Fibroblast of mammary gland (primary cell): ENCODE measurements around the gene TMEM225B.
"Not testable (repeated sequence)": the region's sequence is repeated elsewhere in the genome, so short reads cannot be mapped to it uniquely, and the experiment has no call there.

ENCODE experiments used
- DNase-seq: peaks from one replicate; pipeline ENCODE4 v3.0.0-alpha.2; 2010; ENCODE audit warnings: low read depth
- H3K4me3 ChIP-seq: 2 replicates; pipeline ENCODE4 v1.5.1; 2011; ENCODE audit warnings: low read depth, mild to moderate bottlenecking, low read length, moderate library complexity; ENCODE audit not compliant: control insufficient read depth
- TF ChIP-seq, protein P1 (sequence below): conservative IDR thresholded peaks from 2 replicates; pipeline ENCODE4 v1.5.1; 2011; ENCODE audit warnings: low read depth, low read length, inconsistent platforms; ENCODE audit not compliant: control insufficient read depth, insufficient read depth

Gene TMEM225B

DNA sequence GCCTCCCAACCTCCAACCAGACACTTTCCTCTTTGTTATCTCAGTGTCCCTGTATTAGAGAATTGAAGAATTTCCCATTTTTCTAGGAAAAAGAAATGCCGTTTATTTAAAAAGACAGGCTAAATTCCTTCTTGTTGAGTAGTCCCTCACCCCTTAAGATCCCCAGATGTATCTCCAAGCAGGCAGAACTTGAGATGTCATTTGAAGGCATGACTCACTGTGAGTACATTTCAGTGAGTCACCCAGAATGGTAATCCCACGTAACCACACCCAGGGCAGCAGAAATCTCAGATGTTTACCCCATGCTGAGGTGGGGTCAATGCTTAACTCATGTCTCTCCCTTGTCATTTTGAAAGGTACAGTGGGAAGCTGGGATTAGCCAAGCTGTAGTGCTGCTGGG lies 35.2 kb upstream of the TMEM225B start:
- TF ChIP-seq, protein P1, sequence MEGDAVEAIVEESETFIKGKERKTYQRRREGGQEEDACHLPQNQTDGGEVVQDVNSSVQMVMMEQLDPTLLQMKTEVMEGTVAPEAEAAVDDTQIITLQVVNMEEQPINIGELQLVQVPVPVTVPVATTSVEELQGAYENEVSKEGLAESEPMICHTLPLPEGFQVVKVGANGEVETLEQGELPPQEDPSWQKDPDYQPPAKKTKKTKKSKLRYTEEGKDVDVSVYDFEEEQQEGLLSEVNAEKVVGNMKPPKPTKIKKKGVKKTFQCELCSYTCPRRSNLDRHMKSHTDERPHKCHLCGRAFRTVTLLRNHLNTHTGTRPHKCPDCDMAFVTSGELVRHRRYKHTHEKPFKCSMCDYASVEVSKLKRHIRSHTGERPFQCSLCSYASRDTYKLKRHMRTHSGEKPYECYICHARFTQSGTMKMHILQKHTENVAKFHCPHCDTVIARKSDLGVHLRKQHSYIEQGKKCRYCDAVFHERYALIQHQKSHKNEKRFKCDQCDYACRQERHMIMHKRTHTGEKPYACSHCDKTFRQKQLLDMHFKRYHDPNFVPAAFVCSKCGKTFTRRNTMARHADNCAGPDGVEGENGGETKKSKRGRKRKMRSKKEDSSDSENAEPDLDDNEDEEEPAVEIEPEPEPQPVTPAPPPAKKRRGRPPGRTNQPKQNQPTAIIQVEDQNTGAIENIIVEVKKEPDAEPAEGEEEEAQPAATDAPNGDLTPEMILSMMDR, result no peak
- H3K4me3 ChIP-seq, result no peak overlapping the region
- DNase-seq, result peak; percentile 100

DNA sequence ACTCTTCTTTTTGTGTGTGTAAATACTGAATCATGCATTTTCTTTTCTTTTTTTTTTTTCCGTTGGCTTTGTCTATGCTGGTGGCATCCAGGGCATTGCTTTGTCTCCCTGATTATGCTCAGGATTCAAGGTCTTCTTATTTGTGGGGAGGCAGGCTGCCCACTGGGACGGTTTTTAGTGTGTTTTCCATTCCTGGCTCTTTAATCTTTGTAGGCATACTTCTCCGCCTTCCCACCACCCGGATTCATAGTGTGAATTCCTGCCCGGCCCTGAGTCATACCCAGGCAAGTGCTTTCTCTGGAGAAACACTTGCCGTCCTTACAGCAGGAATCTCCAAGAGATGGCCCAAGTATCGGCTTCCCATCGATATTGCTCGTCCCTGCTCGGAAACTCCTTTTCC lies 34.4 kb upstream of the TMEM225B start:
- TF ChIP-seq, protein P1, result no peak
- peak; percentile 80 for DNase-seq
- H3K4me3 ChIP-seq, result no peak overlapping the region

DNA sequence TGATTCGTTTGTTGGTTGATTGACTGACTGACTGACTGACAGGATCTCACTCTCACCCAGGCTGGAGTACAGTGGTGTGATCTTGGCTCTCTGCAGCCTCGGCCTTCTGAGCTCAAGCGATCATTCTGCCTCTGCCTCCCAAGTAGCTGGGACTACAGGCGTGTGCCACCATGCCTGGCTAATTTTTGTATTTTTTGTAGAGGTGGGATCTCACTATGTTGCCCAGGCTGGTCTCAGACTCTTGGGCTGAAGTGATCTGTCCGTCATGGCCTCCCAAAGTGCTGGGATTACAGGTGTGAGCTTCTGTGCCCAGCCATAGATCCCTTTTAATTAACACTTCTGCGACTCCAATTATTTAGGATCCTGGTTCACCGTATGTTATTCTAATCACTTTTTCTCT lies 29.3 kb upstream of the TMEM225B start:
- H3K4me3 ChIP-seq, DNase-seq: not testable (repeated sequence)

DNA sequence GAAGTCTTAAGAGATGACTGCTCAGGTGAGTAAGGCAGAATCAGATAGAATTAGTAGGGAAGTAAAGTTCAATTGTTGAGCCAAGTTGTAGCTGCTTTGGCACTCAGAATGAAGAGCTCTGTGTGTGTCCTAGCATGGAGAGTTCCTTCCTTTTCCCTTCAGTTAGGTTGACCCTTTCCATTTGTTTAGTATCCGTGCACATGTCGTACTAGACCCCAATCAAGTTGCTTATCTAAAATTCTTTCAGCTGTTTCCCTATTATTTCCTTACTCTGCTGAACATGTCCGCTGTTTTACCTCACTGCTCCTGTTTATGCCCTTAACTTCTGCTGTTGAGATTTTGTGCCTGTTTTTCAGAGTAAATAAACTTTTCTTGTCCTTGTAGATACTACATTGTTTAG lies 26.3 kb upstream of the TMEM225B start:
- DNase-seq, result no peak
- TF ChIP-seq, protein P1, result no peak
- H3K4me3 ChIP-seq, result no peak overlapping the region

DNA sequence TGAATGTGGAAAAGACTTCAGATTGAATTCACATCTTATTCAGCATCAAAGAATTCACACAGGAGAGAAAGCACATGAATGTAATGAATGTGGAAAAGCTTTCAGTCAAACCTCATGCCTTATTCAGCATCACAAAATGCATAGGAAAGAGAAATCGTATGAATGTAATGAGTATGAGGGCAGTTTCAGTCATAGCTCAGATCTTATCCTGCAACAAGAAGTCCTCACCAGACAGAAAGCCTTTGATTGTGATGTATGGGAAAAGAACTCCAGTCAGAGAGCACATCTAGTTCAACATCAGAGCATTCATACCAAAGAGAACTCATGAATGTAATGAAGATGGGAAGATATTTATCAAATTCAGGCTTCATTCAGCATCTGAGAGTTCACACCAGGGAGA lies 24.8 kb upstream of the TMEM225B start:
- H3K4me3 ChIP-seq, result no peak overlapping the region
- TF ChIP-seq, protein P1, result no peak
- no peak for DNase-seq

DNA sequence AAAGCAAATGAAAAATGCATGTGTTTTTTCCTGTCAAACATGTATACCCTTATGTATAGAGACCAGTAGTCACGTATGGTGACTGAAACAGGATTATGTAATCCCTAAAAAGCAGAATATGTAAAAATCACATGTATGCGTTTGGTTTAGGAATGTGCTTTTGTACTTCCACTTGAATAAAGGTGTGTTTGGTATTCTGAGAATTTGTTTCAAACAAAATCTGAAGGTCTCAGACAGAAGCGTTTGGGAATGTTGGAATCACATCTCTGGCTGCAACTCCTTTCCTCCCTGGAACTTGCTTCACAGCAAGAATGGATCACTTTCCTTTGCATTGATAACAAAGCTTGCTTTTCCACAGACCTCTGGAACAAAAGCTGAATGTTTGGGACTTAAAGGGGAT lies 21.8 kb upstream of the TMEM225B start:
- no peak for DNase-seq
- no peak overlapping the region for H3K4me3 ChIP-seq
- TF ChIP-seq, protein P1, result no peak

DNA sequence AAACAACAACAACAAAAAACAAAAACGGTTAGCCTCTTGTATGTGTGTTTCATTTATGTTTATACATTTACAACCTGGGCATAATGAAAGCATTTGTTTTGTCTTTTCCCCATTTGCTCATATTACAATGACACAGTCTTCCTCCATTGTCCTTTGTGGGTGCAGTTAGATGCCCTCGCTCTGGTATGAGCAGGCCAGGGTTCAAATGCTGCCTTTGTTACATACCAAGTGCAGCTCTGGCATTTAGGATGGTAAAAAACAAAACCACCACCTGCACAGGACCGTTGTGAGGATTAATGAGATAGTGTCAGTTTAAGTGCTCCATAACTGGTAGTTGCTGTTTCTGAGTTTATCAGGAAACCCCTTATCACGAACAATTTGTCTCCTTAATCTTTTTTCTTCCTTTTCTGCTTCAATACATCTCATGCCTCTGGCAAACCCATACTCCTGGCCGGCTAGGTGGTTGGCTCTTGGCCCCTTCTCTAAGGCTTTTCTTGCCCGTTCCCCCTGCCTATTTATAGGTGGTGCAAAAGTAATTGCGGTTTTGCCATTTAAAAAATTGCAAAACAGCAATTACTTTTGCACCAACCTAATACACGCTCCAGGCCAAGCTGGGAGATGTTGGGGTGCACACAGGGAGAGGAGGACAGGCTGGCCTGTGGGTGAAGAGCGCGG lies 18.6 kb upstream of the TMEM225B start:
- H3K4me3 ChIP-seq, result peak overlapping the region; percentile 57
- TF ChIP-seq, protein P1, result no peak
- DNase-seq, result no peak
